PFSK-1 (cell line): ENCODE measurements around the gene SGO2.

ENCODE experiments used
- FOXP2 ChIP-seq: optimal IDR thresholded peaks from 2 replicates; pipeline ENCODE3; 2011; ENCODE audit warnings: borderline replicate concordance, control low read depth, inconsistent platforms; ENCODE audit not compliant: insufficient read depth; ENCODE audit errors: extremely low read length, extremely low read depth
- POLR2AphosphoS5 ChIP-seq: IDR thresholded peaks from 2 replicates; pipeline ENCODE4 v1.6.1; 2012; ENCODE audit warnings: low read depth, mild to moderate bottlenecking, control low read depth, low read length, moderate library complexity
- SIN3A ChIP-seq: IDR thresholded peaks from 2 replicates; pipeline ENCODE4 v1.6.1; 2012; ENCODE audit warnings: mild to moderate bottlenecking, low read length, moderate library complexity, borderline replicate concordance; ENCODE audit not compliant: insufficient read depth
- TAF1 ChIP-seq: IDR thresholded peaks from 2 replicates; pipeline ENCODE4 v1.6.1; 2012; ENCODE audit warnings: low read length, control low read depth, borderline replicate concordance; ENCODE audit not compliant: insufficient read depth
- TF ChIP-seq, protein P1 (sequence below), 2 experiments: IDR thresholded peaks; 2 replicates each; pipeline versions ENCODE4 v1.6.1 to v1.8.0; 2011 to 2012; ENCODE audit warnings: low read depth in 2 of 2, low read length in 2 of 2, control low read depth in 1 of 2, inconsistent platforms in 1 of 2, mild to moderate bottlenecking in 1 of 2, moderate library complexity in 1 of 2; ENCODE audit not compliant: insufficient read depth in 1 of 2

The SGO2 gene

DNA sequence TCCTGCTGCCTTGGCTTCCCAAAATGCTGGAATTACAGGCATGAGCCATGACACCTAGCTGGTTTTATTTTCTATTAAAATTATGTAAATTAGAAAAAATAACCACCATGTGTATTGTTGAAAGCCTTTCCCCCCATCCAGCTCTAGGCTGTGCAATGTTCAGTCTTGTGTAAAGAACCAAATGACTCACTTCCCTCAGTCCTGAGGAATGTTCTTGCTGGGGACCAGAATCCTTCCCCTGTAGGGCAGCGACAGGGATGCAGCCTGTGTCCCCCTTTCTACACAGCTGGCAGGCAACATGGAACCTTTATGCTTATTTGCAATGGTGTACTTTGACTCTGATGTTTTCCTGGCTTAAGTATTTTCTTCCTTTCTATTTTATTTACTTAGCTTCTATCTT is 89.2 kb downstream of the SGO2 start:
- TF ChIP-seq SIN3A = no peak
- no peak for TF ChIP-seq FOXP2
- TF ChIP-seq POLR2AphosphoS5 = no peak
- no peak for TF ChIP-seq TAF1
- TF ChIP-seq, protein P1, sequence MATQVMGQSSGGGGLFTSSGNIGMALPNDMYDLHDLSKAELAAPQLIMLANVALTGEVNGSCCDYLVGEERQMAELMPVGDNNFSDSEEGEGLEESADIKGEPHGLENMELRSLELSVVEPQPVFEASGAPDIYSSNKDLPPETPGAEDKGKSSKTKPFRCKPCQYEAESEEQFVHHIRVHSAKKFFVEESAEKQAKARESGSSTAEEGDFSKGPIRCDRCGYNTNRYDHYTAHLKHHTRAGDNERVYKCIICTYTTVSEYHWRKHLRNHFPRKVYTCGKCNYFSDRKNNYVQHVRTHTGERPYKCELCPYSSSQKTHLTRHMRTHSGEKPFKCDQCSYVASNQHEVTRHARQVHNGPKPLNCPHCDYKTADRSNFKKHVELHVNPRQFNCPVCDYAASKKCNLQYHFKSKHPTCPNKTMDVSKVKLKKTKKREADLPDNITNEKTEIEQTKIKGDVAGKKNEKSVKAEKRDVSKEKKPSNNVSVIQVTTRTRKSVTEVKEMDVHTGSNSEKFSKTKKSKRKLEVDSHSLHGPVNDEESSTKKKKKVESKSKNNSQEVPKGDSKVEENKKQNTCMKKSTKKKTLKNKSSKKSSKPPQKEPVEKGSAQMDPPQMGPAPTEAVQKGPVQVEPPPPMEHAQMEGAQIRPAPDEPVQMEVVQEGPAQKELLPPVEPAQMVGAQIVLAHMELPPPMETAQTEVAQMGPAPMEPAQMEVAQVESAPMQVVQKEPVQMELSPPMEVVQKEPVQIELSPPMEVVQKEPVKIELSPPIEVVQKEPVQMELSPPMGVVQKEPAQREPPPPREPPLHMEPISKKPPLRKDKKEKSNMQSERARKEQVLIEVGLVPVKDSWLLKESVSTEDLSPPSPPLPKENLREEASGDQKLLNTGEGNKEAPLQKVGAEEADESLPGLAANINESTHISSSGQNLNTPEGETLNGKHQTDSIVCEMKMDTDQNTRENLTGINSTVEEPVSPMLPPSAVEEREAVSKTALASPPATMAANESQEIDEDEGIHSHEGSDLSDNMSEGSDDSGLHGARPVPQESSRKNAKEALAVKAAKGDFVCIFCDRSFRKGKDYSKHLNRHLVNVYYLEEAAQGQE (IDR thresholded peaks at IDR 0.05; ENCODE audit: insufficient read depth in 1 of 2, low read depth in 2 of 2, low read length in 2 of 2) = no peak

DNA sequence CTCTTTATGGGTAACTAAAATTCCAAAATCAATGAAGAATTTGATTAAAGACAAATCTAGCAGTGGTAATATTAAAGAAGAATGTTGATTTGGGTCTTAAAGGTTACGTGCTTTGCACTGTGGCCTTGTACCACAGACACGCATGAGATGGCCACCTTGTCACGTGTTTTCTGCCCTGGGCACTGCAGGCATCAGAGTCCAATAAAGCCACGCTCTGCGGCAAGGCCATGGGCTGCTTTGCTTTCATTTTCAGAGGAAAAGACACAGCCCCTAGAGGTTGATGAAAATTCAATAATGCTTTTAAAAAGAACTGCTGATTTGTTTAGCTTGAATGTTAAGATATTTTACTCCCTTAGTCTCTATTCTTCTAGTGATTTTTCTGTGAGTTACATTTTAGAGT is 90.2 kb downstream of the SGO2 start:
- TF ChIP-seq, protein P1 (IDR thresholded peaks at IDR 0.05; ENCODE audit: insufficient read depth in 1 of 2, low read depth in 2 of 2, low read length in 2 of 2) = no peak
- TF ChIP-seq FOXP2 (no peak), TAF1 (no peak), SIN3A (no peak), POLR2AphosphoS5 (no peak)

DNA sequence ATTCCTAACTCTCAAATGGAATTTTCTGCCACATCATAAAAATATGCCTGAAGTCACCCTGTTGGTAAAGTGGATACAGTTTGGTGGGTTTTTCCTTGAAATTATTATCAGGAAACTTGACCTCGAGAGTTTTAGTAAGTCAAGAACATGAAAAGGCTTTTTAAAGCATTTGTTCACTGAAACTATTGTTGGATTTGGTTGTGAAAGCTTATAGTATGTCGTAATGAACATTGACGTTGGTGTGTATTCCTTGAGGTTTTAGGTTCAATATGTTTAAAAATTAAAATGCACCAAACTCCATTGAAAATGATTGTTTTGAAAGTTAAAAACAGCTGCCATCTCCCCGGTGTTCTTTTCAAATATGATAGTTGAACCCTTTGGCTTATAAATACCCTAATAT is 90.6 kb downstream of the SGO2 start:
- TF ChIP-seq, protein P1 (IDR thresholded peaks at IDR 0.05; ENCODE audit: insufficient read depth in 1 of 2, low read depth in 2 of 2, low read length in 2 of 2) = no peak
- TF ChIP-seq SIN3A (no peak), POLR2AphosphoS5 (no peak), FOXP2 (no peak), TAF1 (no peak)

DNA sequence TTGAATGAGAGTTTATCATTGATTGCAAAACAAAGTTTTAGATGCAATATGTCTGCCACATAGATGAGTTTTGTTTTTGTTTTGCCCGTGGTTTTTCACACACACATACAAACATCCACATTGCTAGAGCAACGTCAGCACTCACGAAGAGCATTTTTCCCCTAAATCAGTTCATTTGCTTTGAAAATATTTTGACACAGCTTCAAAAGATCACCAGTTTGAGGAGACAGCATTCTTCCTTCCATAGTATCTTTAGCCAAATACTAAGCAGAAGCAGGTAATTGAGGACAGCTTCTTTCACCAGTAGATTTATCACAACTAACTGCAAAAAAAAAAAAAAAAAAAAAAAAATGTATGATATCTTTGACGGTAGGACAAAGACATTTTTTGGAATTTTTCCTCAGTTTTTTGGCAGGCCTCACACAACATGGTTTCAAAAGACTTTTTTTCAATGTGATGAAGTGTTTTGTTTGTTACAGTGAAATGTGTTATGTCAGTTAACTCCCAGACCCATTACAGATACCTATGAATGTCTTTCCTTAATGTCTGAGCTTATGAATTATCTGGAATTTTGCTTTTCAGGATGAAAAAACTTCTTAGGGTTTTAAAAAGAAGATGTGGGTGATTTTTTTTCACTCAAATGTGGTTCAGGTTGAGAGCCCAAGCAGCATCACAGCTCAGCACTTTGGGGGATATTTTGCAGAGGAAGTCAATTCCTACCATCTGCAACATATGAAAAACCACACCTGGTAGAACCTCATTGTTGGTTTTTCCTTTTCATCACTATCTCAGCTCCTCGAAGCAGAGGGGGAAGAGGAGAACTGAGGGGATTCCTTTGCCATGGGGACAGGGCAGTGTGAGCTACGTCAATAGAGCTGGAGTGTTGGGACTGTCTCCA is 91.4 kb downstream of the SGO2 start:
- no peak for TF ChIP-seq SIN3A
- no peak for TF ChIP-seq TAF1
- no peak for TF ChIP-seq POLR2AphosphoS5
- TF ChIP-seq FOXP2 = no peak
- TF ChIP-seq, protein P1 (IDR thresholded peaks at IDR 0.05; ENCODE audit: insufficient read depth in 1 of 2, low read depth in 2 of 2, low read length in 2 of 2) = no peak

DNA sequence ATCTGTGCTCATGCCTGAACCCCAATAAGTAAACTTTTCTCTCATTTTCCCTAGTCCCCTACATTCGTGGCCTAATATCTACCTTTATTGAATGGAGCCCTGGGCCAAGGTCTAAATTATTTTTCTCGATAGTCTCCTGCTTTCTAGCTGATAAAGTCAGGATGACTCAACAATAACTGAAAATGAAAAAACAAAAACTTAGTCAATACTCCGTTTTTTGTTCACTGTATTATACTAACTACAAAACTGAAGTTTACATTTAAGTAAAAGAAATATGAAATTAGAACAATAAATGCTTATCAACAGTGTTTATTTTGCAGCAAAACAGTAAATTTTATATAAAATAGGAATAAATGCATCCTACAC is 92.0 kb downstream of the SGO2 start:
- no peak for TF ChIP-seq SIN3A
- TF ChIP-seq, protein P1 (IDR thresholded peaks at IDR 0.05; ENCODE audit: insufficient read depth in 1 of 2, low read depth in 2 of 2, low read length in 2 of 2) = no peak
- no peak for TF ChIP-seq TAF1
- no peak for TF ChIP-seq FOXP2
- no peak for TF ChIP-seq POLR2AphosphoS5
